GM23338 (cell line): ENCODE measurements around the gene ROBO3. TPM values are rescaled to one million over a fixed set of nuclear protein-coding genes. Genes with fewer than 3 reads are reported as not detected.

Source experiments
- ATAC-seq: fragments of 200-7000 bp; cut with Tn5 transposase; 3 replicates; pipeline ENCODE4 v1.9.1; 2020
- DNase-seq: peaks from one replicate; pipeline ENCODE4 v3.0.0-alpha.2; 2015; ENCODE audit warnings: low spot score
- H2AFZ ChIP-seq: fragments of 200-600 bp; sonication (generic); 2 replicates; pipeline ENCODE4 v1.8.0; 2016; ENCODE audit warnings: antibody characterized with exemption, mild to moderate bottlenecking, moderate library complexity
- H3F3A ChIP-seq: fragments of 200-600 bp; sonication (generic); replicated peaks from 2 replicates; pipeline ENCODE4 v1.8.0; 2017; ENCODE audit warnings: antibody characterized with exemption, mixed run types, low read depth
- H3K27ac ChIP-seq: fragments of 200-600 bp; sonication (generic); 2 replicates; pipeline ENCODE4 v1.6.1; 2016; ENCODE audit warnings: low read depth
- H3K27me3 ChIP-seq: fragments of 200-600 bp; sonication (generic); 2 replicates; pipeline ENCODE4 v1.8.0; 2016; ENCODE audit warnings: mild to moderate bottlenecking, mixed run types, moderate library complexity; ENCODE audit not compliant: insufficient read depth
- H3K36me3 ChIP-seq: fragments of 200-600 bp; sonication (generic); 2 replicates; pipeline ENCODE4 v1.8.0; 2016; ENCODE audit warnings: mild to moderate bottlenecking; ENCODE audit not compliant: insufficient read depth
- H3K4me1 ChIP-seq: fragments of 200-600 bp; sonication (generic); 2 replicates; pipeline ENCODE4 v1.8.0; 2016; ENCODE audit warnings: mild to moderate bottlenecking, moderate library complexity; ENCODE audit not compliant: insufficient read depth
- H3K4me2 ChIP-seq: fragments of 200-600 bp; sonication (generic); 2 replicates; pipeline ENCODE4 v1.7.1; 2017; ENCODE audit warnings: mixed run types
- H3K4me3 ChIP-seq: fragments of 200-600 bp; sonication (generic); 2 replicates; pipeline ENCODE4 v1.6.1; 2016; ENCODE audit warnings: mixed run types
- H3K79me2 ChIP-seq: fragments of 200-600 bp; sonication (generic); replicated peaks from 2 replicates; pipeline ENCODE4 v1.8.0; 2017; ENCODE audit warnings: mild to moderate bottlenecking; ENCODE audit not compliant: insufficient read depth
- H3K9me2 ChIP-seq: fragments of 200-600 bp; sonication (generic); 2 replicates; pipeline ENCODE4 v1.8.0; 2017; ENCODE audit not compliant: insufficient read depth
- H4K20me1 ChIP-seq: fragments of 200-600 bp; sonication (generic); replicated peaks from 2 replicates; pipeline ENCODE4 v1.8.0; 2017; ENCODE audit warnings: mild to moderate bottlenecking; ENCODE audit not compliant: insufficient read depth
- H3K27ac Mint-ChIP-seq: 2 replicates; pipeline ENCODE4 v1.8.0; 2020; ENCODE audit warnings: inconsistent platforms, mild to moderate bottlenecking, moderate library complexity, mixed read lengths
- H3K27me3 Mint-ChIP-seq: 3 replicates; pipeline ENCODE4 v1.8.0; 2022; ENCODE audit warnings: low read depth, mild to moderate bottlenecking, moderate library complexity, mixed read lengths, inconsistent platforms; ENCODE audit not compliant: insufficient read depth, poor library complexity
- H3K36me3 Mint-ChIP-seq: 3 replicates; pipeline ENCODE4 v1.8.0; 2021; ENCODE audit warnings: low read depth, mild to moderate bottlenecking, inconsistent platforms, moderate library complexity, mixed read lengths
- H3K4me1 Mint-ChIP-seq: 3 replicates; pipeline ENCODE4 v1.8.0; 2020; ENCODE audit warnings: mild to moderate bottlenecking, inconsistent platforms, mixed read lengths
- H3K4me3 Mint-ChIP-seq: 3 replicates; pipeline ENCODE4 v1.8.0; 2021; ENCODE audit warnings: moderate library complexity, mild to moderate bottlenecking, inconsistent platforms, mixed read lengths
- H3K9me3 Mint-ChIP-seq: 3 replicates; pipeline ENCODE4 v1.8.0; 2020; ENCODE audit warnings: moderate library complexity, mild to moderate bottlenecking, inconsistent platforms, mixed read lengths
- CTCF ChIP-seq, 2 experiments: fragments of 200-600 bp in 1 of 2; sonication (generic) in 1 of 2; conservative IDR thresholded peaks; 2 replicates each; pipeline versions ENCODE4 v1.5.1 to v1.6.1; 2016 to 2017; ENCODE audit warnings: antibody characterized with exemption in 2 of 2, low read depth in 2 of 2, mild to moderate bottlenecking in 2 of 2, moderate library complexity in 1 of 2
- EZH2 ChIP-seq: fragments of 200-600 bp; sonication (generic); IDR thresholded peaks from one replicate; pipeline ENCODE4 v1.8.0; 2017; ENCODE audit warnings: antibody characterized with exemption, mild to moderate bottlenecking, low read depth; ENCODE audit not compliant: unreplicated experiment
- EZH2phosphoT487 ChIP-seq: fragments of 200-600 bp; sonication (generic); IDR thresholded peaks from one replicate; pipeline ENCODE4 v1.8.1; 2018; ENCODE audit warnings: antibody characterized with exemption; ENCODE audit not compliant: unreplicated experiment
- NANOG ChIP-seq: IDR thresholded peaks from 2 replicates; pipeline ENCODE4 v1.6.1; 2016; ENCODE audit warnings: antibody characterized with exemption, borderline replicate concordance
- POLR2AphosphoS5 ChIP-seq: IDR thresholded peaks from 2 replicates; pipeline ENCODE4 v1.6.1; 2016; ENCODE audit warnings: antibody characterized with exemption, low read depth
- STAT1 ChIP-seq: IDR thresholded peaks from one replicate; pipeline ENCODE4 v1.6.1; 2016; ENCODE audit warnings: antibody characterized with exemption; ENCODE audit not compliant: unreplicated experiment
- ZNF114 ChIP-seq: fragments of 250-450 bp; sonication (Bioruptor Pico); IDR thresholded peaks from 2 replicates; pipeline ENCODE4 v1.5.0; 2020; ENCODE audit warnings: mild to moderate bottlenecking, moderate library complexity
- ZNF462 ChIP-seq: fragments of 250-450 bp; sonication (Bioruptor Pico); IDR thresholded peaks from 2 replicates; pipeline ENCODE4 v1.5.0; 2020; ENCODE audit warnings: mild to moderate bottlenecking, moderate library complexity
- polyA plus RNA-seq: library from polyadenylated mRNA; unstranded; fragments of >200 nt; fragmentation: Nextera tagmentation; extraction: Ambion mirVana; gene quantifications from 2 replicates; pipeline ENCODE4 v1.2.1, GENCODE V29; 2016
- total RNA-seq: library from RNA; depleted of rRNA; stranded (reverse); fragments of >200 nt; shearing (Covaris generic); gene quantifications from 2 replicates; pipeline ENCODE4 v1.2.3, GENCODE V29; 2014

ROBO3 gene
- total and polyA plus RNA-seq, 2 experiments from 2014 or later = 17.0 to 21.4 TPM

- Histone ChIP-seq H3K27me3 (0 out of 2 replicates have a peak, but pooled peaks cover 10% of the 10 kb centered on the region), H3K9me2 (peaks cover 5% of the 10 kb centered on the region; the same call in 1 of the 2 replicates), H3K4me3 (no peak overlapping the region), H3F3A (no peaks in the 10 kb centered on the region), H3K79me2 (no peaks in the 10 kb centered on the region), H3K4me2 (no peak overlapping the region), H4K20me1 (no peaks in the 10 kb centered on the region), H2AFZ (no peak overlapping the region), H3K27ac (no peak overlapping the region), H3K4me1 (no peaks in the 10 kb centered on the region), H3K36me3 (no peaks in the 10 kb centered on the region)
- peaks cover 2% of the 10 kb centered on the region for H3K4me1 Mint-ChIP-seq
- peaks cover 6% of the 10 kb centered on the region for H3K27me3 Mint-ChIP-seq
- no peak overlapping the region for H3K27ac Mint-ChIP-seq
- ATAC-seq (no peak), DNase-seq (no peak)
- no peaks in the 10 kb centered on the region; the same call in 2 of the 3 replicates for H3K36me3 Mint-ChIP-seq
- no peak for TF ChIP-seq POLR2AphosphoS5
- no peak for TF ChIP-seq EZH2phosphoT487
- no peak for TF ChIP-seq NANOG
- TF ChIP-seq CTCF (conservative IDR thresholded peaks at IDR 0.05; ENCODE audit: low read depth in 2 of 2) = no peak
- H3K9me3 Mint-ChIP-seq = no peaks in the 10 kb centered on the region; the same call in 2 of the 3 replicates
- no peak overlapping the region for H3K4me3 Mint-ChIP-seq
These were observed 21.9 kb downstream of the ROBO3 start for GRCh38 chr11:124886978-124887666.

- no peak overlapping the region for H3K27ac Mint-ChIP-seq
- Histone ChIP-seq H3F3A (no peaks in the 10 kb centered on the region), H3K4me3 (no peak overlapping the region), H3K27ac (no peak overlapping the region), H3K4me1 (no peaks in the 10 kb centered on the region), H3K36me3 (no peaks in the 10 kb centered on the region), H3K4me2 (no peak overlapping the region), H3K27me3 (0 out of 2 replicates have a peak, but pooled peaks cover 10% of the 10 kb centered on the region), H4K20me1 (no peaks in the 10 kb centered on the region), H3K9me2 (peaks cover 5% of the 10 kb centered on the region; the same call in 1 of the 2 replicates), H3K79me2 (no peaks in the 10 kb centered on the region), H2AFZ (no peak overlapping the region)
- DNase-seq (no peak), ATAC-seq (no peak)
- no peaks in the 10 kb centered on the region; the same call in 2 of the 3 replicates for H3K9me3 Mint-ChIP-seq
- H3K4me3 Mint-ChIP-seq = no peak overlapping the region
- peaks cover 2% of the 10 kb centered on the region for H3K4me1 Mint-ChIP-seq
- peaks cover 6% of the 10 kb centered on the region for H3K27me3 Mint-ChIP-seq
- H3K36me3 Mint-ChIP-seq = no peaks in the 10 kb centered on the region; the same call in 2 of the 3 replicates
- no peak for TF ChIP-seq STAT1
- TF ChIP-seq EZH2 = no peak
- no peak for TF ChIP-seq EZH2phosphoT487
- no peak for TF ChIP-seq ZNF114
- TF ChIP-seq CTCF (conservative IDR thresholded peaks at IDR 0.05; ENCODE audit: low read depth in 2 of 2) = no peak
- TF ChIP-seq ZNF462 (CRISPR knock-in tag) = no peak
These were observed 22.4 kb downstream of the ROBO3 start for GRCh38 chr11:124887667-124888013.
